ENCODE data around the gene FNDC7. TPM values are rescaled to one million over a fixed set of nuclear protein-coding genes. Genes with fewer than 3 reads are reported as not detected.

Gene FNDC7
- total and polyA plus RNA-seq, 9 of the 15 experiments (the other 6 are each of a cell fraction or from before 2014, with no cell fraction given), result not detected

DNA sequence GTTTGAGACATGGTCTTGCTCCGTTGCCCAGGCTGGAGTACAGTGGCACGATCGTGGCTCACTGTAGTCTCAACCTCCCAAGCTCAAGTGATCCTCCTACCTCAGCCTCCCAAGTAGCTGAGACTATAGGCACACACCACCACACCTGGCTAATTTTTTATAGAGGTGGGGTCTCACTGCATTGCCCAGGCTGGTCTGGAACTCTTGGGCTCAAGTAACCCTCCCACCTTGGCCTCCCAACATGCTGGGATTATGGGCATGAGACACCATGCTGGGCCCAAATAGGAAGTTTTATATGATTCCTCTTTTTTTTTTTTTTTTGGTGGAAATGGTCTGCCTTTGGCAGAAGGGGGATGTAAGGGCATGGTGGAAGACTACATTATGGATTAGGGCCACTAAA, 6.1 kb upstream of the FNDC7 start (continued):
- TF ChIP-seq, protein P1, sequence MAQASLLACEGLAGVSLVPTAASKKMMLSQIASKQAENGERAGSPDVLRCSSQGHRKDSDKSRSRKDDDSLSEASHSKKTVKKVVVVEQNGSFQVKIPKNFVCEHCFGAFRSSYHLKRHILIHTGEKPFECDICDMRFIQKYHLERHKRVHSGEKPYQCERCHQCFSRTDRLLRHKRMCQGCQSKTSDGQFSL (CRISPR knock-in tag; IDR thresholded peaks at IDR 0.05), result no peak
- TF ChIP-seq, protein P1 (tag; IDR thresholded peaks at IDR 0.05), result no peak
- TF ChIP-seq EP300 (IDR thresholded peaks at IDR 0.05; ENCODE audit: low read length) (no peak), POLR2B (IDR thresholded peaks at IDR 0.05; ENCODE audit: low read depth, partially characterized antibody) (peak; percentile 23), ZNF212 (CRISPR knock-in tag; IDR thresholded peaks at IDR 0.05) (no peak), HLTF (IDR thresholded peaks at IDR 0.05) (no peak), ZNF76 (CRISPR knock-in tag; IDR thresholded peaks at IDR 0.05; ENCODE audit: borderline replicate concordance) (no peak), TAF15 (IDR thresholded peaks at IDR 0.05; ENCODE audit: low read depth, low read length) (no peak), ETV6 (IDR thresholded peaks at IDR 0.05; ENCODE audit: borderline replicate concordance in 1 of 2, low read depth in 2 of 2, low read length in 1 of 2) (no peak), ETV6 (CRISPR knock-in tag; IDR thresholded peaks at IDR 0.05; ENCODE audit: borderline replicate concordance) (no peak), PHF8 (IDR thresholded peaks at IDR 0.05; ENCODE audit: borderline replicate concordance, low read length) (no peak), ZC3H8 (IDR thresholded peaks at IDR 0.05) (peak; percentile 84; the same call in 1 of the 2 replicates), RBM25 (IDR thresholded peaks at IDR 0.05; ENCODE audit: low read depth, low read length, severe bottlenecking) (peak; percentile 46)
- TF ChIP-seq, protein P2, sequence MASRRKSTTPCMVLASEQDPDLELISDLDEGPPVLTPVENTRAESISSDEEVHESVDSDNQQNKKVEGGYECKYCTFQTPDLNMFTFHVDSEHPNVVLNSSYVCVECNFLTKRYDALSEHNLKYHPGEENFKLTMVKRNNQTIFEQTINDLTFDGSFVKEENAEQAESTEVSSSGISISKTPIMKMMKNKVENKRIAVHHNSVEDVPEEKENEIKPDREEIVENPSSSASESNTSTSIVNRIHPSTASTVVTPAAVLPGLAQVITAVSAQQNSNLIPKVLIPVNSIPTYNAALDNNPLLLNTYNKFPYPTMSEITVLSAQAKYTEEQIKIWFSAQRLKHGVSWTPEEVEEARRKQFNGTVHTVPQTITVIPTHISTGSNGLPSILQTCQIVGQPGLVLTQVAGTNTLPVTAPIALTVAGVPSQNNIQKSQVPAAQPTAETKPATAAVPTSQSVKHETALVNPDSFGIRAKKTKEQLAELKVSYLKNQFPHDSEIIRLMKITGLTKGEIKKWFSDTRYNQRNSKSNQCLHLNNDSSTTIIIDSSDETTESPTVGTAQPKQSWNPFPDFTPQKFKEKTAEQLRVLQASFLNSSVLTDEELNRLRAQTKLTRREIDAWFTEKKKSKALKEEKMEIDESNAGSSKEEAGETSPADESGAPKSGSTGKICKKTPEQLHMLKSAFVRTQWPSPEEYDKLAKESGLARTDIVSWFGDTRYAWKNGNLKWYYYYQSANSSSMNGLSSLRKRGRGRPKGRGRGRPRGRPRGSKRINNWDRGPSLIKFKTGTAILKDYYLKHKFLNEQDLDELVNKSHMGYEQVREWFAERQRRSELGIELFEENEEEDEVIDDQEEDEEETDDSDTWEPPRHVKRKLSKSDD (conservative IDR thresholded peaks at IDR 0.05; ENCODE audit: low read length), result no peak
- TF ChIP-seq, protein P3, sequence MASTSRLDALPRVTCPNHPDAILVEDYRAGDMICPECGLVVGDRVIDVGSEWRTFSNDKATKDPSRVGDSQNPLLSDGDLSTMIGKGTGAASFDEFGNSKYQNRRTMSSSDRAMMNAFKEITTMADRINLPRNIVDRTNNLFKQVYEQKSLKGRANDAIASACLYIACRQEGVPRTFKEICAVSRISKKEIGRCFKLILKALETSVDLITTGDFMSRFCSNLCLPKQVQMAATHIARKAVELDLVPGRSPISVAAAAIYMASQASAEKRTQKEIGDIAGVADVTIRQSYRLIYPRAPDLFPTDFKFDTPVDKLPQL (IDR thresholded peaks at IDR 0.05; ENCODE audit: extremely low read depth, insufficient read length), result peak; percentile 49
- TF ChIP-seq, protein P4, sequence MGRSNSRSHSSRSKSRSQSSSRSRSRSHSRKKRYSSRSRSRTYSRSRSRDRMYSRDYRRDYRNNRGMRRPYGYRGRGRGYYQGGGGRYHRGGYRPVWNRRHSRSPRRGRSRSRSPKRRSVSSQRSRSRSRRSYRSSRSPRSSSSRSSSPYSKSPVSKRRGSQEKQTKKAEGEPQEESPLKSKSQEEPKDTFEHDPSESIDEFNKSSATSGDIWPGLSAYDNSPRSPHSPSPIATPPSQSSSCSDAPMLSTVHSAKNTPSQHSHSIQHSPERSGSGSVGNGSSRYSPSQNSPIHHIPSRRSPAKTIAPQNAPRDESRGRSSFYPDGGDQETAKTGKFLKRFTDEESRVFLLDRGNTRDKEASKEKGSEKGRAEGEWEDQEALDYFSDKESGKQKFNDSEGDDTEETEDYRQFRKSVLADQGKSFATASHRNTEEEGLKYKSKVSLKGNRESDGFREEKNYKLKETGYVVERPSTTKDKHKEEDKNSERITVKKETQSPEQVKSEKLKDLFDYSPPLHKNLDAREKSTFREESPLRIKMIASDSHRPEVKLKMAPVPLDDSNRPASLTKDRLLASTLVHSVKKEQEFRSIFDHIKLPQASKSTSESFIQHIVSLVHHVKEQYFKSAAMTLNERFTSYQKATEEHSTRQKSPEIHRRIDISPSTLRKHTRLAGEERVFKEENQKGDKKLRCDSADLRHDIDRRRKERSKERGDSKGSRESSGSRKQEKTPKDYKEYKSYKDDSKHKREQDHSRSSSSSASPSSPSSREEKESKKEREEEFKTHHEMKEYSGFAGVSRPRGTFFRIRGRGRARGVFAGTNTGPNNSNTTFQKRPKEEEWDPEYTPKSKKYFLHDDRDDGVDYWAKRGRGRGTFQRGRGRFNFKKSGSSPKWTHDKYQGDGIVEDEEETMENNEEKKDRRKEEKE (IDR thresholded peaks at IDR 0.05; ENCODE audit: borderline replicate concordance in 1 of 2, control insufficient read depth in 1 of 2, low read depth in 2 of 2, low read length in 1 of 2), result 0 out of 4 replicates have a peak, but pooled peaks of 1 of the 2 experiments have one; percentile 76
- TF ChIP-seq, protein P5, sequence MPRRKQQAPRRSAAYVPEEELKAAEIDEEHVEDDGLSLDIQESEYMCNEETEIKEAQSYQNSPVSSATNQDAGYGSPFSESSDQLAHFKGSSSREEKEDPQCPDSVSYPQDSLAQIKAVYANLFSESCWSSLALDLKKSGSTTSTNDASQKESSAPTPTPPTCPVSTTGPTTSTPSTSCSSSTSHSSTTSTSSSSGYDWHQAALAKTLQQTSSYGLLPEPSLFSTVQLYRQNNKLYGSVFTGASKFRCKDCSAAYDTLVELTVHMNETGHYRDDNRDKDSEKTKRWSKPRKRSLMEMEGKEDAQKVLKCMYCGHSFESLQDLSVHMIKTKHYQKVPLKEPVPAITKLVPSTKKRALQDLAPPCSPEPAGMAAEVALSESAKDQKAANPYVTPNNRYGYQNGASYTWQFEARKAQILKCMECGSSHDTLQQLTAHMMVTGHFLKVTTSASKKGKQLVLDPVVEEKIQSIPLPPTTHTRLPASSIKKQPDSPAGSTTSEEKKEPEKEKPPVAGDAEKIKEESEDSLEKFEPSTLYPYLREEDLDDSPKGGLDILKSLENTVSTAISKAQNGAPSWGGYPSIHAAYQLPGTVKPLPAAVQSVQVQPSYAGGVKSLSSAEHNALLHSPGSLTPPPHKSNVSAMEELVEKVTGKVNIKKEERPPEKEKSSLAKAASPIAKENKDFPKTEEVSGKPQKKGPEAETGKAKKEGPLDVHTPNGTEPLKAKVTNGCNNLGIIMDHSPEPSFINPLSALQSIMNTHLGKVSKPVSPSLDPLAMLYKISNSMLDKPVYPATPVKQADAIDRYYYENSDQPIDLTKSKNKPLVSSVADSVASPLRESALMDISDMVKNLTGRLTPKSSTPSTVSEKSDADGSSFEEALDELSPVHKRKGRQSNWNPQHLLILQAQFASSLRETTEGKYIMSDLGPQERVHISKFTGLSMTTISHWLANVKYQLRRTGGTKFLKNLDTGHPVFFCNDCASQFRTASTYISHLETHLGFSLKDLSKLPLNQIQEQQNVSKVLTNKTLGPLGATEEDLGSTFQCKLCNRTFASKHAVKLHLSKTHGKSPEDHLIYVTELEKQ (CRISPR knock-in tag; IDR thresholded peaks at IDR 0.05), result no peak
